SU-DHL-6 (cell line): ENCODE results near the gene SCT.

Experiments used
- H2AFZ ChIP-seq: fragments of 200-600 bp; sonication (generic); 2 replicates; pipeline ENCODE4 v1.6.1; 2014; ENCODE audit warnings: low read depth, mild to moderate bottlenecking, moderate library complexity, mixed read lengths, antibody characterized with exemption, low read length; ENCODE audit not compliant: severe bottlenecking
- H3F3A ChIP-seq: fragments of 200-600 bp; shearing (Covaris generic); 2 replicates; pipeline ENCODE4 v1.6.0; 2016; ENCODE audit warnings: antibody characterized with exemption, mild to moderate bottlenecking; ENCODE audit not compliant: insufficient read depth
- H3K27ac ChIP-seq: fragments of 200-600 bp; sonication (generic); 2 replicates; pipeline ENCODE4 v1.5.1; 2016; ENCODE audit warnings: low read depth, mild to moderate bottlenecking, low read length, moderate library complexity, mixed read lengths
- H3K27me3 ChIP-seq: fragments of 200-600 bp; sonication (generic), shearing (Covaris generic); 2 replicates; pipeline ENCODE4 v1.6.0; 2014; ENCODE audit warnings: mild to moderate bottlenecking, low read length
- H3K36me3 ChIP-seq: fragments of 200-600 bp; sonication (generic); 2 replicates; pipeline ENCODE4 v1.6.1; 2014; ENCODE audit warnings: mild to moderate bottlenecking, low read length, mixed read lengths
- H3K4me2 ChIP-seq: fragments of 300-600, 200-600 bp; shearing (Covaris generic), sonication (generic); 2 replicates; pipeline ENCODE4 v1.6.0; 2014; ENCODE audit warnings: low read length, low read depth, mild to moderate bottlenecking; ENCODE audit not compliant: poor library complexity, severe bottlenecking
- H3K4me3 ChIP-seq: fragments of 200-600 bp; sonication (generic); 2 replicates; pipeline ENCODE4 v1.5.1; 2014; ENCODE audit warnings: antibody characterized with exemption, low read length, mild to moderate bottlenecking, mixed read lengths; ENCODE audit not compliant: insufficient read depth, poor library complexity, severe bottlenecking
- H3K79me2 ChIP-seq: fragments of 200-600 bp; sonication (generic); 2 replicates; pipeline ENCODE4 v1.6.1; 2014; ENCODE audit warnings: mild to moderate bottlenecking, low read length, moderate library complexity; ENCODE audit not compliant: insufficient read depth
- H3K9ac ChIP-seq: fragments of 200-600 bp; sonication (generic); 2 replicates; pipeline ENCODE4 v1.7.0; 2014; ENCODE audit warnings: mild to moderate bottlenecking, low read length
- H3K9me2 ChIP-seq: fragments of 200-600 bp; sonication (generic); replicated peaks from 2 replicates; pipeline ENCODE4 v1.6.1; 2014; ENCODE audit warnings: low read length; ENCODE audit not compliant: insufficient read depth
- H3K9me3 ChIP-seq: fragments of 200-600 bp; sonication (generic); 2 replicates; pipeline ENCODE4 v1.6.1; 2014; ENCODE audit warnings: low read length, mixed read lengths; ENCODE audit not compliant: insufficient read depth
- H4K20me1 ChIP-seq: fragments of 200-600 bp; sonication (generic); 2 replicates; pipeline ENCODE4 v1.6.1; 2014; ENCODE audit warnings: low read depth, mild to moderate bottlenecking, antibody characterized with exemption, low read length, moderate library complexity, mixed read lengths
- CTCF ChIP-seq: fragments of 200-600 bp; sonication (generic); IDR thresholded peaks from one replicate; pipeline ENCODE4 v1.5.1; 2017; ENCODE audit warnings: antibody characterized with exemption, mild to moderate bottlenecking, low read length, moderate library complexity; ENCODE audit not compliant: insufficient read depth, poor library complexity, severe bottlenecking
- EZH2phosphoT487 ChIP-seq: fragments of 200-600 bp; sonication (generic), shearing (Covaris generic); conservative IDR thresholded peaks from 2 replicates; pipeline ENCODE4 v1.6.1; 2018; ENCODE audit warnings: mild to moderate bottlenecking, antibody characterized with exemption, low read length, moderate library complexity, mixed read lengths

SCT gene

GRCh38 chr11:576811-577610, 50.0 kb downstream of the SCT start:
- H3K4me3 ChIP-seq = peak overlapping the region; percentile 76
- no peaks in the 10 kb centered on the region for H3K9me2 ChIP-seq
- H3K79me2 ChIP-seq = peaks cover 53% of the 10 kb centered on the region
- 0 out of 2 replicates have a peak, but pooled peaks cover 3% of the 10 kb centered on the region for H3F3A ChIP-seq
- H3K36me3 ChIP-seq = no peaks in the 10 kb centered on the region
- H3K27me3 ChIP-seq = no peaks in the 10 kb centered on the region
- H3K9ac ChIP-seq = peak overlapping the region; percentile 78
- no peaks in the 10 kb centered on the region for H3K9me3 ChIP-seq
- peak overlapping the region; percentile 85 for H3K4me2 ChIP-seq
- no peak overlapping the region for H3K27ac ChIP-seq
- H2AFZ ChIP-seq = no peak overlapping the region
- TF ChIP-seq EZH2phosphoT487 (no peak), CTCF (no peak)
- peaks cover 27% of the 10 kb centered on the region; the same call in 1 of the 2 replicates for H4K20me1 ChIP-seq
